RWPE2 (cell line): ENCODE measurements around the gene TNFAIP3.

Source experiments
- ATAC-seq: fragments of 200-7000 bp; cut with Tn5 transposase; 3 replicates; pipeline ENCODE4 v1.9.1; 2021; ENCODE audit warnings: low read depth
- DNase-seq: peaks from one replicate; pipeline ENCODE4 v3.0.0-alpha.2; 2020; ENCODE audit warnings: low spot score
- H3K27ac ChIP-seq: fragments of 450-650 bp; 2 replicates; pipeline ENCODE4 v1.5.1; 2017; ENCODE audit warnings: mild to moderate bottlenecking; ENCODE audit not compliant: poor library complexity, severe bottlenecking
- H3K27me3 ChIP-seq: fragments of 250-450 bp; sonication (Bioruptor Pico); 2 replicates; pipeline ENCODE4 v1.5.1; 2021; ENCODE audit warnings: mild to moderate bottlenecking, moderate library complexity; ENCODE audit not compliant: insufficient read depth, poor library complexity, severe bottlenecking
- H3K36me3 ChIP-seq: fragments of 250-450 bp; sonication (Bioruptor Pico); 2 replicates; pipeline ENCODE4 v1.5.1; 2020; ENCODE audit warnings: low read depth, mild to moderate bottlenecking, moderate library complexity
- H3K4me1 ChIP-seq: fragments of 250-450 bp; sonication (Bioruptor Pico); 2 replicates; pipeline ENCODE4 v1.5.1; 2021; ENCODE audit warnings: mild to moderate bottlenecking, moderate library complexity; ENCODE audit not compliant: insufficient read depth, poor library complexity, severe bottlenecking
- H3K4me3 ChIP-seq: fragments of 250-450 bp; sonication (Bioruptor Pico); 2 replicates; pipeline ENCODE4 v1.5.1; 2021; ENCODE audit warnings: mild to moderate bottlenecking, moderate library complexity; ENCODE audit not compliant: severe bottlenecking
- H3K9me3 ChIP-seq: fragments of 250-450 bp; sonication (Bioruptor Pico); 2 replicates; pipeline ENCODE4 v1.5.1; 2021; ENCODE audit warnings: mild to moderate bottlenecking, moderate library complexity; ENCODE audit not compliant: severe bottlenecking
- CTCF ChIP-seq: fragments of 450-650 bp; IDR thresholded peaks from one replicate; pipeline ENCODE4 v1.5.1; 2017; ENCODE audit warnings: mild to moderate bottlenecking, moderate library complexity; ENCODE audit not compliant: poor library complexity, severe bottlenecking

The TNFAIP3 gene

GRCh38 chr6:137912813-137913212 is 45.8 kb downstream of the TNFAIP3 start:
- no peak for DNase-seq

DNA sequence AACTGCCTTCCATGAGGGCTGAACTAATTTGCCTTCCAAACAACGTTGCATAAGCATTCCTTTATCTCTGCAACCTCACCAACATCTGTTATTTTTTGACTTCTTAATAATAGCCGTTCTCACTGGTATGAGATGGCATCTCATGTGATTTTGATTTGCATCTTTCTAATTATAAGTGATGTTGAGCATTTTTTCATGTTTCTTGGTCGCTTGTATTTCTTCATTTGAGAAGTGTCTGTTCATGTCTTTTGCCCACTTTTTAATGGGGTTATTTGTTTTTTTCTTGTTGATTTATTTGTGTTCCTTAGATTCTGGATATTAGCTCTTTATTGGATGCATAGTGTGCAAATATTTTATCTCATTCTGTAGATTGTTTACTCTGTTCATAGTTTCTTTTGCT is 46.4 kb downstream of the TNFAIP3 start:
- Histone ChIP-seq H3K27ac (no peak overlapping the region), H3K9me3 (no peaks in the 10 kb centered on the region), H3K4me3 (no peak overlapping the region), H3K36me3 (no peaks in the 10 kb centered on the region), H3K27me3 (no peaks in the 10 kb centered on the region), H3K4me1 (no peaks in the 10 kb centered on the region)
- ATAC-seq = no peak
- no peak for DNase-seq
- TF ChIP-seq CTCF = no peak

More at GRCh38 chr6:137912813-137913212, 45.8 kb downstream of the TNFAIP3 start:
- TF ChIP-seq CTCF = no peak
- peaks cover 2% of the 10 kb centered on the region for H3K9me3 ChIP-seq
- H3K27me3 ChIP-seq = no peaks in the 10 kb centered on the region
- no peaks in the 10 kb centered on the region for H3K36me3 ChIP-seq
- ATAC-seq = no peak
- no peaks in the 10 kb centered on the region for H3K4me1 ChIP-seq
- H3K27ac ChIP-seq = no peak overlapping the region
- no peak overlapping the region for H3K4me3 ChIP-seq

GRCh38 chr6:137913996-137914529 is 47.0 kb downstream of the TNFAIP3 start:
- no peak for ATAC-seq
- no peaks in the 10 kb centered on the region for H3K9me3 ChIP-seq
- H3K4me1 ChIP-seq = no peaks in the 10 kb centered on the region
- H3K4me3 ChIP-seq = no peak overlapping the region
- no peak for DNase-seq
- no peaks in the 10 kb centered on the region for H3K36me3 ChIP-seq
- no peaks in the 10 kb centered on the region for H3K27me3 ChIP-seq
- no peak overlapping the region for H3K27ac ChIP-seq
- no peak for TF ChIP-seq CTCF

GRCh38 chr6:137914530-137915193 is 47.6 kb downstream of the TNFAIP3 start:
- H3K4me3 ChIP-seq = no peak overlapping the region
- no peak overlapping the region for H3K27ac ChIP-seq
- no peaks in the 10 kb centered on the region for H3K36me3 ChIP-seq
- no peak for DNase-seq
- no peaks in the 10 kb centered on the region for H3K9me3 ChIP-seq
- ATAC-seq = no peak
- no peaks in the 10 kb centered on the region for H3K27me3 ChIP-seq
- no peaks in the 10 kb centered on the region for H3K4me1 ChIP-seq
- TF ChIP-seq CTCF = no peak

DNA sequence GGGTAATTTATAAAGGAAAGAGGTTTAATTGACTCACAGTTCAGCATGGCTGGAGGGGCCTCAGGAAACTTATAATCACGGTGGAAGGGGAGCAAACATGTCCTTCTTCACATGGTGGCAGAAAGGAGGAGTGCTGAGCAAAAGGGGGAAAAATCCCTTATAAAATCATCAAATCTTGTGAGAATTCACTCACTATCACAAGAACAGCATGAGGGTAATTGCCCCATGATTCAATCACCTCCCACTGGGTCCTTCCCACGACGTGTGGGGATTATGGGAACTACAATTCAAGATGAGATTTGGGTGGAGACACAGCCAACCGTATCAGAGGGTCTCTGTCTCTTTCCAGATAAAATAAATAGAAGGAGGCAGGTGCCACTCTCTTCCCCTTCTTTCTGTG is 48.7 kb downstream of the TNFAIP3 start:
- H3K9me3 ChIP-seq = no peaks in the 10 kb centered on the region

More for the DNA sequence above, 48.7 kb downstream of the TNFAIP3 start:
- H3K4me1 ChIP-seq = no peaks in the 10 kb centered on the region
- ATAC-seq (no peak), DNase-seq (no peak)
- TF ChIP-seq CTCF = no peak
- no peaks in the 10 kb centered on the region for H3K27me3 ChIP-seq
- H3K27ac ChIP-seq = no peak overlapping the region
- no peak overlapping the region for H3K4me3 ChIP-seq
- no peaks in the 10 kb centered on the region for H3K36me3 ChIP-seq
